SKM-1 (cell line): Measurements from ENCODE around the gene SIGLEC11.
"Not testable (repeated sequence)": the region's sequence is repeated elsewhere in the genome, so short reads cannot be mapped to it uniquely, and the experiment has no call there.

ENCODE experiments used
- DNase-seq: peaks from one replicate; lab custom pipeline; 2025; ENCODE audit not compliant: unreplicated experiment; lab: John Stamatoyannopoulos, UW

SIGLEC11 gene

DNA sequence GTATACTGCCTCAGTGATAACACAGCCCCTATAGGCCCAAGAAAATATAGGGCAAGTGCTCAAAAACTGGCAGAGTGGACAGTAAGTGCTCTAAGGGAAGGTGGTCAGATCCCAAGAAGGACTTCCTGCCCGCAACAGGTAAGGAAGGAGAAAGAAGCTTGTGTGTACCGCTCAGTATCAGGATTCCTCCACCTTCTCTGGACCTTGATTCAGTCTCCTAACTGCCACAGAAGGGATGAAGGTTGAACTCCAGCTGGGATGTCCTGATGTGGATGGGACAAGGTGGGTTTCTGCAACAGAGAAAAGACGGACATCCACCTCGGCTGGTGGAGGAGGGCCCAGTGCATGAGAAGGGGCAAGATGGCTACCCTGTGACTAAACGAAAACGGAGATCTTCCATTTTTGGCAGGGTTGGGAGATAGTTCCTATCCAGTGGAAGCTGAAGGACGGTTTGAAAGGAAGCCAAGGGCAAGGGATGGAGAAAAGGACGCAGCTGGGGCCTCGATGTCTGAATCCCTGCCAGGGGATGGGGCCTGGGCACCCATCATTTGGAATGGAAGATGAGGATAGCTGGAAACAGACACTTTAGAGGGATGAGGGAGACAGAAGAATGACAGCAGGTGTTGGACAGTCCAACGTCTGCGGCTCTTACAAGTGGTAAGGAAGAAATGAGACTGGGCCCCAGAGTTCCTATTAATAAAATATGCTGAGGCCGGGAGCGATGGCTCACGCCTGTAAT, 33.3 kb downstream of the SIGLEC11 start:
- DNase-seq = no peak

DNA sequence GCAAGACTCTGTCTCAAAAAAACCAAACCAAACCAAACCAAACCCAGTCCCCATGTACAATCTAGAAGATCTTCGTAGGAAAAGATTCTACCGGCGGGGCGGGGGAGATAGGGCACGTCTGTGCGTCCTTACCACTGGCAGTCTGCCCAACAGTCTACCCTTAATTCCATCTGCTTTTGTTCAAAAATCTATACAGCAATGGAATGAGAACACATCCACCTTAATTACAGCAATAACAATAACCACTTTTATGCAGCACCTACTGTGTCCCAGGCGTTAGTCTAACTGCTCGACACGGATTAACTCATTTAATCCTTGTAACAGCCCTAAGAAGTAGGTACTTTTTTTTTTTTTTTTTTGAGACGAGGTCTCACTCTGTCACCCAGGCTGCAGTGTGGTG, 34.5 kb downstream of the SIGLEC11 start:
- DNase-seq = no peak

GRCh38 chr19:49925486-49925885, 35.5 kb downstream of the SIGLEC11 start:
- no peak for DNase-seq

GRCh38 chr19:49924881-49925210, 36.1 kb downstream of the SIGLEC11 start:
- not testable (repeated sequence) for DNase-seq

GRCh38 chr19:49924004-49924880, 36.7 kb downstream of the SIGLEC11 start:
- no peak for DNase-seq

- DNase-seq = no peak
These were observed 37.6 kb downstream of the SIGLEC11 start for GRCh38 chr19:49923055-49924003.

DNA sequence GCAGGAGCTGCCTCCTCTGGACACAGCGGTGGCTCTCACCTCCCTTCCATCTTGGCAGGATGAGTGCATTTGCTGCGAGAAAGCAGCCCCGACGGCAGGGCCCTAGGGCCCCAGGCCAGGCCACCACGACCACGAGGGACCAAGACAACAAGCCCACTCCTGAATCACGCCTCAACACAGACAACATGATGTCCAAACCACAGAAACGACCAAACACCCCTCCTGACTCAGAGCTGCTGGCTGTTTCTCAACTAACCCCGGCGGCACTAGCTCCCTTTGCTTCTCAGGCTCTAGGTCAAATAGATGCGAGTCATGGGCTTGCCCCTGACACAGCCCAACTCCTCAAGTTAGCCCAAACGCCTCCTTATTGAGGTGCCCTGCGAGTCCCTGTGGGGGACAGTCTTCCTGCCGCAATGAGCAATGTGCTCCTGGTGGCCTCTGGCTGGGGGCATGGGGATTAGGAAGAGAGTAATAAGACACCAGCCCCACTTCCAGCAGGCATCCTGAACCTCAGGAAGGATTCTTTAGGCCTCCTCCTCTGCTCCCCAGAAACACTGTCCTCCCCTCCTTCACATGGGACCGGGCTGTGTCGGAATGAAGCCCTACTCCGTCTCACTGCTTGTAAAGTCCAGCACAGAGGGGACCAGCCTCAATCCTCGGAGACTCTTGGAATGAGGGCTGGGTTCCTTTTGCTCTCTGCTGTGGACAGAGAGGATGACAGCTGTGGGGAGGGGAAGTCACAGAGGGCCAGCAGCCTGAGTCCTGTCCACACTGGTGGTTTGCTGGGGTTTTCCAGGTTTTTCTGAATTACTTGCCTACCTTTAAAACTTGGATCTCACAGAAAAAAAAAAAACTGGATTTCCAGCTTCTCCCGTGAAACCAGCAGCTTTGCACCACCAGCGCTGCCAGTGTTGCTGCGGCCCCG, 38.8 kb downstream of the SIGLEC11 start:
- no peak for DNase-seq

DNA sequence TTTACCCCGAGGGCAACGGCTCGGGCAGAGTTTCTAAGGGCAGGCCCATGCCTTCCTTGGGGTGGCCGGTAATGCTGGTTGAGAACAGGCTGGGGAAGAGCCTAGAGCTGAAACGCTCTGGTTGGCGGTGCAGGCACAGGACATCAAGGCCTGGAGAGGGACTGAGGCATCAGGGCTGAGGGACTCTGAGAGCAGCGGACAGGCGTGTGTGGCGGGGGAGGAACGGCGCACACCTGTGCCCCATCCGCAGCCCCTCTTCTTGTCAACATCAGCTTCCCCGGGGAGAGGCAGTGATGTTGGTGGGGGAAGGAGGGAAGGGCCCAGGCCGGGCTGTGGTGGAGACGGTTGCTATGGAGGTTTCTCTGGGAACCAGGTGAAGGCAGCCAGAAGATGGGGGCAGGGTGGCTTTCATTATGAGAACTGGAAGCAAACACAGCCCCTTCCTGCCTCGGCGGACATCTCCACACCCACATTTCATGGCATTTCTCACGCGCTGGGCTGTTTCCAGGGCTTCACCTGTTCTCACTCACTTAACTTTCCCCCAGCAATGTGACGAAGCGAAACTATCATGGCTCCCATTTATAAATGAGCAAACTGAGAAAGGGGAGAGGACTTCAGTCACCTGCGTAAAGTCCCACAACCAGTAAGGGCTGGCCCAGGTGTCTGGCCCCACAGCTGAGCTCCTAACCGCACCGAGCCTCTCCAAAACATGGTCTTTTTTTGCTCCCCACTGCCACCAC, 40.2 kb downstream of the SIGLEC11 start:
- DNase-seq = no peak

- no peak for DNase-seq
These were observed 42.9 kb downstream of the SIGLEC11 start for GRCh38 chr19:49918089-49918488.

DNA sequence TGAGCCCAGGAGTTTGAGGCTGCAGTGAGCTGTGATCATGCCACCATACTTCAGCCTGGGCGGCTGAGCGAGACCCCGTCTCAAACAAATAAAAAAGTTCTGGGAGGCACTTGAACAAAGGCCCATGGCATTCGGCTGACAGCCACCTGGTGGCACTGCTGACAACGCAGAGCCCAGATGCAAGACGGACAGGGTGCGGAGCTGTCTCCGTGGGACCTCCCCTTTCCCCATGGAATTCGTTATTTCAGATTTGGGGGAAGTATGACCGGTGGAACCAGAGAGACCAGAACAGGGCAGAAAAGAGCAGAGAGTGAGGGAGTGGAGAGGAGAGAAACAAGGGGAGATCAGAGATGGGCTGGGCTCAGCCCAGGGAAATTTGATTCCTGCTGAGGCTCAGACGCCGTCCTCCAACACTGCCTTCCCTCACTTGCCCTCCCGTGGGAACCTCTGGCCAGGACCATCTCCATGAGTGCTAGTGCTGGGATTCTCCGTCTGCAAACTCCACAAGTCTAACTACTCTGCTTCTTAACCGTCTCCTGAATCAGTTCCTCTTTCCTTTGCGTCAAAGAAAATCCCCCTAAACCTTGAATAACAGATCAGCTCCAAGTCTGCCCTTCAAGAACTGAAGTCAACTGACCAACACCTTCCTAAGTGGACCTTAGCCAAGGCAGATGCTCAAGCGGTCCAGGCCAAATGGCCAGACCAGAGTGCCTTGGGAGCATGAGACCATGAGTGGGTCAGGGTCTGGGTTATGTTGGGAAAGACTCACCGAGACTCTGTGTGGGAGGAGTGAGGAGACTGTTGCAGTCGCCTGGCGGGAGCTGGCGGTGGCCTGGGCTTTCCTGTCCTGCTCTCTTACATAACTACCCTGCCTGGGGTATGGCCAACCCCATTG, 43.9 kb downstream of the SIGLEC11 start:
- DNase-seq = no peak

DNA sequence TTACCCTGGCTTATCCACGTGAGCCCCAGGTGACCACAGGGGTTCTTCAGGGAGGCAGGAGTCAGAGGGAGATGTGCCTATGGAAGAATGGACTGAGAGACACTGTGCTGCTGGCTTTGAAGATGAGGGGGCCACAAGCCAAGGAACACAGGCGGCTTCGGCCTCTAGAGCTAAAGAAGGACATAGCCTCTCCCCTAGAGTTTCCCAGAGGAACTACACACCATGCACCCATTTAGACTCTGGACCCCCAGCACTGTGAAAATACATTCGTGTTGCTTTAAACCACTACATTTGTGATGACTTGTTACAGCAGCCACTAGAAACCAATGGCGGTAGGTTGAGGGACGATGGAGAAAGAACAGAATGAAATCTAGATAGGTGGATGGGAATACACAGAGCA, 45.7 kb downstream of the SIGLEC11 start:
- no peak for DNase-seq

GRCh38 chr19:49913720-49914119, 47.3 kb downstream of the SIGLEC11 start:
- no peak for DNase-seq

- no peak for DNase-seq
These were observed 47.8 kb downstream of the SIGLEC11 start for GRCh38 chr19:49912965-49913685.

DNA sequence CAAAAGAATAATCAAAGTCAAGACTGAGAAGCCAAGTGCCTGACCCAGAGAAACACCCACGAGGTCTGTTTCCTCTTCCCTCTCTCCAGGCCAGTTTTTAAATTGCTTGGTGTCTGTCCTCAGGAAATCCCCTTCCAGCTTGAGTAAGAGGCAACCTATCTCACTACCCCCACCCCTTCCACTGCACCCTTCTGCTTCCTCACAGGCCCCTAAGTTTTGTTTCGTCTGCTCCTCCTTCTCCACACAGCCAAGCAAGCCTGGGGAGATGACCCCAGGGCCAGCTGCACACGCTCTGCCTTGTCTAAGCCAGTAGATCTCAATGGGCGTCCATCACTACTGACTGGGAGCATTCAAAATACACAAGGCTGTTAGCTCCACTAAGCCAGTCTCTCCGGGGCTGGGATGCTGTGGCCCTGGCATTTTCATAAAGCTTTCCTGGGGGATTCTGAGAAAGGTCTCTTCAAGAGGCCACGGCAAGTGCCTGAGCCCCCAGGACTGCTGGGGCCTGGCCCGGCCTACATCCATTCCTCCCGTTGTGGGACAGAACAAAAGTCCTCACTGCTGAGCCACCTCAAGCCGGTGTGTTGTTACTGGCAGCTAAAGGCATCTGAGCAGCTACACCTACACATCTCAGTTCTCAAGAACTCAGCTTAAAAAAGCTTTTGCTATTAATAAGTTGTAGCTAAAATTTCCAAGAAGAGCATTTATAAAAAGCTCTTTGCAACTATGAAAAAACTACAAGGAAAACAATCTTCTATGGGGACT, 49.4 kb downstream of the SIGLEC11 start:
- DNase-seq = peak; percentile 2

DNA sequence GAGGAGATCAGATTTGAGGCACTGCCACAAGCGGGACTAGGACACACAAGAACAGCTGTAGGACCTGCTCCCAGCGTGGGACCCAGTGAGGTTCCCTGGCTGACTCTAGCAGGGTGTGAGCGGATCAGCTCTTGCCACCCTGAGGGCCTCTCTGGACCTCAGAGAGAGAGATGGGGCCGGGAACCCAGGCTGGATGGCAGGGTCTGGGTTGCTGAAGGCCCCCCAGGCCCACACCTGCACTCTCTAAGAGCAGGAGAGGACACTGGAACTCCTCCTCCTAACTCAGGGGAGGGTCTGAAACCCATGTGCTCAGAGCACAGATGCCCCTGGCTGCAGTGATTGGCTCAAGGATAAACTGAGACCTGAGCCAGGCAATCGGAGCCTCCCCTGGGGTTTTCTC, 50.8 kb downstream of the SIGLEC11 start:
- no peak for DNase-seq

GRCh38 chr19:49908480-49909420, 52.2 kb downstream of the SIGLEC11 start:
- DNase-seq = no peak
